ENCODE measurements around the gene RSRC1.
A peak's percentile ranks its signal among the peaks of the same experiment; 100 is the strongest.
"Not testable (repeated sequence)": the region's sequence is repeated elsewhere in the genome, so short reads cannot be mapped to it uniquely, and the experiment has no call there.

The RSRC1 gene

DNA sequence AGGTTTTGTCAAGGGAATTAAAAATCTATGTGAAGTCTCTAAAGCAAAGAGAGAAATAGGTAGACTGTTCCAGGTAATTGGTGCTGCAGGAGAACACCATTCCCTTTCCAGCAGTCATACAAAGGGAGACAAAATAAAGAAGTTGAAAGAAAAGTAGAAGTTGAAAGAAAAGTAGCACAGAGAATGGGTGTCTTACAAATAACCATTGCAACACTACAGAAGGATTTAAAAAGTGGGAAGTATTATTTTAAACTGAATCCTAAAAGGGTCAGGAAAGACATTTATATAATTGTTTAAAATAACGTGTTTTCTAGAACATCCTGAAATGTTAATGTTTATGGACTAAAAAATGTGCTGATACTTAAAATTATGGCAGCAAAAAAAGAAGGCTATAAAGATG is 223.8 kb downstream of the RSRC1 start:
- DNase-seq, result no peak

- no peak for DNase-seq
Measured at GRCh38 chr3:158337110-158337509, 227.2 kb downstream of the RSRC1 start.

DNA sequence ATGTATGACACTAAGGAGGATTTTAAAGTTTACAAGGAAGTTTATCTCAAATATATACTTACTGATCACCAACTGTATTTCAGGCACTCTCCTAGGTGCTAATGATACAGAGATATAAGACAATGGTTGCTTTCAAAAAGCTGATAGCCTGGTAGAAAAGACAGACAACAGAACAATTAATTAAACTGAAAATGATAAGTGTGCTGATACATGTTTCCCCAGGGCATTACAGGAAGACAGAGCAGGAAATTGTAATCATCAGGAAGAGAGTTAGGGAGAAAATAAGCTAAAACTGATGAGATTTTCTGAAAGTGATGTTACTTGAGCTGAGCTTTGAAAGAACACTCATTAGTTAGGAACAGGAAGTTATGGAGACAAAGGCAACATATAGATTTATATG is 229.7 kb downstream of the RSRC1 start:
- no peak for DNase-seq

DNA sequence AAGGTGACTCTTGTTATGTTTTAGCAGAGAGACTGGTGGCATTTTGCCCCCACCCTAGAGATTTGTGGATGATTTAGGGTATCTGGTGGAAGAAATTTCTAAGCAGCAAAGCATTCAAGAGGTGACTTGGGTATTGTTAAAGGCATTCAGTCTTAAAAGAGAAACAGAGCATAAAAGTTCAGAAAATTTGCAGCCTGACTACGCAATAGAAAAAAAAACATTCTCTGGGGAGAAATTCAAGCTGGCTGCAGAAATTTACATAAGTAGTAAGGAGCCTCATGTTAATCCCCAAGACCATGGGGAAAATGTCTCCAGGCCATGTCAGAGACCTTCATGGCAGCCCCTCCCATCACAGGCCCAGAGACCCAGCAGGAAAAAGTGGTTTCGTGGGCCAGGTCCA is 231.1 kb downstream of the RSRC1 start:
- DNase-seq, result not testable (repeated sequence)

- peak; percentile 12 for DNase-seq
Measured at GRCh38 chr3:158347966-158348365, 238.1 kb downstream of the RSRC1 start.

- DNase-seq, result no peak
Measured at GRCh38 chr3:158350971-158351370, 241.1 kb downstream of the RSRC1 start.

DNA sequence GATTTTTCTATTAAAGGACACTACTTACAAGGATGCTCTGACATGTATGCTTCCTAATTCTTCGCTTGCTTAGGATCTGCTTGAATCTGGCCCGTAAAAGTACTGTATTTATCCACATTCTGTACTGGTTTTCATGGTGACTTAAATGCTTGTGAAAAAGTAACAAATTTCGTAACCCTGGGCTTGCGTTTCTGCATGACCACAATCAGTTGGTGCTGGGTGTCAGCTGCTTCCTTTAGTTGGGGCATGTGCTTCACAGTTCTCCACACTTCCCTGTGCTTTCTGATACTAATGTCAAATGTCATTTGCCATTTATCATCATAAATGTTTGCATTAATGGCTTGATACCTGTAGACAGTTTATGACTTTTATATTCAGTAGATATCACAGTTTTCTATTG is 242.7 kb downstream of the RSRC1 start:
- no peak for DNase-seq

GRCh38 chr3:158354713-158355112 is 244.8 kb downstream of the RSRC1 start:
- no peak for DNase-seq

GRCh38 chr3:158355623-158356588 is 246.0 kb downstream of the RSRC1 start:
- DNase-seq, result no peak

GRCh38 chr3:158359339-158359738 is 249.4 kb downstream of the RSRC1 start:
- DNase-seq, result no peak

GRCh38 chr3:158360756-158361448 is 251.0 kb downstream of the RSRC1 start:
- no peak for DNase-seq

- no peak for DNase-seq
Measured at GRCh38 chr3:158368271-158368670, 258.4 kb downstream of the RSRC1 start.

DNA sequence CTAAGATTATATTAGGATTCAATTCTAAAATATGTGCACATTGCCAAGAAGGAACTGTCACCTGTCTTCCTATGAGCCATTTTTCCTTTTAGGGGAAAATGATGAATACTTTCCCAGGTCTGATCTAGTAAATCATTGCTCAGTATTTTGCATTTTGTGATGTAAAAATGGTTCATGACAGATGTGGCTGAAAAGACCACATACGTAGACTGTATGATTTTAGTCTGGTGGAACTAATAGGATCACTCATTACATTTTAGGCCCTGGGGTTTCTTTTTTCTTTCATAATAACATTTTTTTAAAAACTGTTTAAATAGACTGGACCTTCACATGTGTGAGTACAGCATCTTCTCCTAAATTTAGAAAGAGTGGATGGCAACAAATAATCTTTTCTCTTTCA is 259.4 kb downstream of the RSRC1 start:
- DNase-seq, result no peak

GRCh38 chr3:158379517-158379916 is 269.6 kb downstream of the RSRC1 start:
- no peak for DNase-seq

DNA sequence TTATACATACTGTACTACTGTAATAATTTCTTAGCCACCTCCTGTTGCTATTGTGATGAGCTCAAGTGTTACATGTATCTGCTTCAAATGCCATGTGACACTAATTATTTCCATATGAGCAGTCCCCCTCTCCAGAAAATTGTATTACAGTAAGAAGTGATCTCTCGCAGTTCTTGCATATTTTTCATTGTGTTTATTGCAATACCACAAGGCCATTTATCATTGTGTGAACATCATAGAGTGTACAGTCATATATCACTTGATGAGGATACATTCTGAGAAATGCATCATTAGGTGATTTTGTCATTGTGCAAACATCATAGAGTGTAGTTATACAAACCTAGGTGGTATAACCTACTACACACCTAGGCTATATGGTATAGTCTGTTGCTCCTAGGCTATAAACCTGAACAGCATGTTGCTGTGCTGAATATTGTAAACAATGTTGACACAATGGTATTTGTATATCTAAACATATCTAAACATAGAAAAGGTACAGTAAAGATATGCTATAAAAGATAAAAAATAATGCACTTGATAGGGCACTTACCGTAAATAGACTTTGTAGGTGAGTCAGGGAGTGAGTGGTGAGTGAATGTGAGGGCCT is 271.5 kb downstream of the RSRC1 start:
- peak; percentile 80 for DNase-seq

- no peak for DNase-seq
Measured at GRCh38 chr3:158382479-158382878, 272.6 kb downstream of the RSRC1 start.

- no peak for DNase-seq
Measured at GRCh38 chr3:158384019-158384418, 274.1 kb downstream of the RSRC1 start.

- peak; percentile 8 for DNase-seq
Measured at GRCh38 chr3:158395421-158395820, 285.5 kb downstream of the RSRC1 start.

- DNase-seq, result no peak
Measured at GRCh38 chr3:158402590-158402989, 292.7 kb downstream of the RSRC1 start.

- DNase-seq, result no peak
Measured at GRCh38 chr3:158403013-158403412, 293.1 kb downstream of the RSRC1 start.

- DNase-seq, result no peak
Measured at GRCh38 chr3:158404131-158404718, 294.3 kb downstream of the RSRC1 start.

- DNase-seq, result no peak
Measured at GRCh38 chr3:158405507-158405906, 295.6 kb downstream of the RSRC1 start.

DNA sequence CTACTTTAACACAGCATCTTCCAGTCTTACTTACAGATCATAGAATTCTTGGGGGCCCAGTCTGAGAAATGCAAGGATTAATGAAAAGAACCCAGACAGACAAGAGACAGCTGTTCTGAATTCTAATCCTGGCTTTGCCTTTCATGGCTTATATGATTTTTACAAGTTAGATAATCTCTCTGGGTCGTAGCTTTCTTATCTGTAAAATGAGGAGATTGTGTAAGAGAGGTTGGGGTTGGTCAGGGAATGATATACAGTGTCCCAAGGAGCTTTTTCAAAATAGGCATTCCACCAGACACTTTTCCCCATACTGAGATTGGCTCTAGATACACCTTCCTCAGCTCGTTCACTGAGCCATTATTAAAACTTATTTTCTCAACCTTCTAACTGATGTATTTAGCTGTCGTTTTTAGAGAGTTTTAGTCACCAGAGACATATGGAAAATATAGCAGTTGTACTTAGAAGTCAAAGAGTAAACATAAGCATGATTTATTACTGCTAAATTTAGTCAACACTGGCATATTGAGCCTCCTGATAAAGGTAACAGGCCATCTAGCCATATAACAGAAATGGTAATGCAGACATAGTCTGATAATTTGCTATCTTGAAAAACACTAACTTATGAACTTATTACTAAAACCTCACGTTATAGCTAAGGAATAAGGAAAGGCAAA is 298.1 kb downstream of the RSRC1 start:
- DNase-seq, result no peak
